ENCODE data around the gene EPS8L2.

- TF ChIP-seq, protein P1, sequence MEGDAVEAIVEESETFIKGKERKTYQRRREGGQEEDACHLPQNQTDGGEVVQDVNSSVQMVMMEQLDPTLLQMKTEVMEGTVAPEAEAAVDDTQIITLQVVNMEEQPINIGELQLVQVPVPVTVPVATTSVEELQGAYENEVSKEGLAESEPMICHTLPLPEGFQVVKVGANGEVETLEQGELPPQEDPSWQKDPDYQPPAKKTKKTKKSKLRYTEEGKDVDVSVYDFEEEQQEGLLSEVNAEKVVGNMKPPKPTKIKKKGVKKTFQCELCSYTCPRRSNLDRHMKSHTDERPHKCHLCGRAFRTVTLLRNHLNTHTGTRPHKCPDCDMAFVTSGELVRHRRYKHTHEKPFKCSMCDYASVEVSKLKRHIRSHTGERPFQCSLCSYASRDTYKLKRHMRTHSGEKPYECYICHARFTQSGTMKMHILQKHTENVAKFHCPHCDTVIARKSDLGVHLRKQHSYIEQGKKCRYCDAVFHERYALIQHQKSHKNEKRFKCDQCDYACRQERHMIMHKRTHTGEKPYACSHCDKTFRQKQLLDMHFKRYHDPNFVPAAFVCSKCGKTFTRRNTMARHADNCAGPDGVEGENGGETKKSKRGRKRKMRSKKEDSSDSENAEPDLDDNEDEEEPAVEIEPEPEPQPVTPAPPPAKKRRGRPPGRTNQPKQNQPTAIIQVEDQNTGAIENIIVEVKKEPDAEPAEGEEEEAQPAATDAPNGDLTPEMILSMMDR (IDR thresholded peaks at IDR 0.05): no peak
- TF ChIP-seq POLR2A (IDR thresholded peaks at IDR 0.05): no peak
Observed at GRCh38 chr11:766936-767210, 60.8 kb downstream of the EPS8L2 start.
